NOMO-1 treated with dmso at 0.1 percent for 144 hours (cell line): Measurements from ENCODE around the gene PLOD3.
"Not testable (repeated sequence)": the region's sequence is repeated elsewhere in the genome, so short reads cannot be mapped to it uniquely, and the experiment has no call there.

Experiments used
- DNase-seq: peaks from one replicate; lab custom pipeline; 2025; ENCODE audit not compliant: unreplicated experiment; lab: John Stamatoyannopoulos, UW

Gene PLOD3

DNA sequence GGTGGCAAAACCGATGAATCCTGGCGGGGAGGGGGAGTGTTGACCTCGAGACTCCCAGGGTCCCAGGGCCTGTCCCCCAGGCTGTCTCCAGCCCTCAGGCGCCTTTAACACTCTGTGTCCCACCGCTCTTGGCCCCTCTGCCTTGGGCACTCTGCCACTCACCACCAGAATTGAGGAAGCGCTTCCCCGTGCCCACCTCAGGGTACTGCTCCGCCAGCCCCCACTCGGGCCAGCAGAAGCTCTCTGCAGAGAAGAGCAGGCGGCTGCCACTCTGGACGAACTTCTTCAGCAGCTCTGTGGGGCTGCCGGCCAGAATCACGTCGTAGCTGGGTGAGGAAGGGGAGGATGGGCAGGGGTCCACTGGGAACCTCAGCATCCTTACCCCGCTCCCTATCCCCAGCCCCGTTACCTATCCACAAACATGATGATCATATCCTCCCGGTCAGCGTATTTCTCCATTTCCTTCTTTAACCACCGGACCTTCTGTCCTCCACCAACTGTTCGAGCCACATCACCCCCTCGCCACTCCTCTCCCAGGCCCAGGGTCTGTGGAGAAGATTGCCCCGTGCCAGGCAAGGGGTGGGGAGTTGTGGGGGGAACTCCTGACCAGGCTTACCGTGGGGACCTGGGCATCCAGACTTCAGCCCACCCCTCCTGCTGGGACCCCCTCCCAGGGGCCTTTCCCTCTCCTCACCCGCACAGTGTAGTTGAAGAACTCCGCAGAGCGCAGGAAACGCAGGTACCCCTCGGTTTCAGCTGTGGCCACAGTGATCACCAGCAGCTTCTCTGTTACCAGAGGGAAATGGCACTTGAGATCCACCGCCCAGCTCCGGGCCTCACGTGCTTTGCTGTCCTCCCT, 1.2 kb downstream of the PLOD3 start:
- DNase-seq = peak; percentile 31

DNA sequence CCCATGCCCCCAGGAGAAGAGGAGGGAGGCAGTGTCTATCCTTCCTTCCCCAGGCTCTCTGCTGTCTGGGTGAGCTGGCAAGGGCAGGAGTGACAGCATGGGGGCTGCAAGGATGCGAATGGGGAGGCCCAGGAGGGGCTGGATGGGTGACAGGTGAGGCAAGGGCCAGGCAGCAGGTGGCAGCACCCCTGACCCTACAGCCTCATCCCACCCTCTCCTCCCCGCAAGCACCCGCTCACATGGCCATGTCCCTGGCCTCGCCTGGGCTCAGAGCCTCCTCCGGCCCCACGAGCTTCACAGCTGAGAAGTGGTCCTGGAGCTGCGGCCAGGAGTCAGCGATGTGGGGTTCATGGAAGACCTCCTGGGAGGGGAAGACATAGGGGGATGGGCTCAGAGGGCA, 5.4 kb downstream of the PLOD3 start:
- DNase-seq = no peak

DNA sequence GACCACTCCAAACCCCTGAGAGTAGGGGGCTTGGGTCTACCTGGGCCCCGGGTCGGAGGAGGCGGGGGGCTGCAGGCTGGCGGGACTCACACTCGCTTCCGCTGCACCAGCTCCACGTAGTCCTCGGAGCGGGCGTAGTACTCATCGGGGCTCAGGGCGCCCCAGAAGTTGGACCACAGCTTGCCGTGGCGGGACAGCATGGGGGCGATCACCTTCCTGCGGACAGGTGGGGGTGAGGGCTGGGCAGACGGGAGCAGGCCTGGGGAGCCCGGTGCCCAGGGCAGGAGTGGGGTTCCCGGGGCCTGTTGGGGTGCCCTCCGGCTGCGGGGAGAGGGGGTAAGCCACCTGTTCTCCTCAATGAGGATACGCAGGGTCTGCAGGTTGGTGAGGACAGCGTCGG, 5.9 kb downstream of the PLOD3 start:
- DNase-seq = no peak

DNA sequence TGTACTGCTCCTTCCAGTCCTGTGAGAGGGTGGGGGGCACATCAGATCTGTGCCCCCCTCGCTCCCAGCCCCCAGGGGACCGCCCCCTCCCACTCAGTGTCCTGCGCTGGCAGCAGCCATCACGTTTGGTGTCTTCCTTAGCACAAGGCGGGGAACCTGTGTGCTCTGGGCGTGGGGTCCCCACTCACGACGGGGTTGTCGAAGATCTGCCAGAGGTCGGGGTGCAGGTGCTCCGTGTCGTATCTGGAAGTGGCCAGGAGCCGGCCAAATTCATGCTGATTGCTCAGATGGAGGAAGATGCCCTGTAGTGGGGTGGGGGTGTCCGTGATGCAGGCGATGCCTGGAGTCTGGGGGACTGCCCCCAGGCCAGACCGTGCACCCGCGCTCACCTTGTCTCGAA, 7.2 kb downstream of the PLOD3 start:
- no peak for DNase-seq

DNA sequence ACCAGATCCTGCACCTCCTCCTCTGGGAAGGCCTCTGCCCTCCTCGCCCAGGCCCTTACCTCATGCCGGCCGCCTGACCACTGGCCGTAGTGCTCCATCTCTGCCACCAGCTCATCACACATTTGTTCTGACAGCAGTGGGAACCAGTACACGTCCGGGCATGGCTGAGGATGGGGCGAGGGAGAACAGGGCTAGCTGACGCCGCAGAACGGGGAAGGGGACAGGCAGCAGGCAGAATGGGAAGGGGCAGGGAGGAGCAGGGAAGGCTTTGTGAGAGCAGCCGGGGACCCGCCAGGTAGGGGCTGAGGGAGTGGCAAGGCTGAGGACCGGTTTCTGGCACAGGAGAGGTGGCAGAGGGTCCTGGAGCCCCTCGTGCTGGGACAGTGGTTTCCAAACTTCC, 8.6 kb downstream of the PLOD3 start:
- DNase-seq = no peak

DNA sequence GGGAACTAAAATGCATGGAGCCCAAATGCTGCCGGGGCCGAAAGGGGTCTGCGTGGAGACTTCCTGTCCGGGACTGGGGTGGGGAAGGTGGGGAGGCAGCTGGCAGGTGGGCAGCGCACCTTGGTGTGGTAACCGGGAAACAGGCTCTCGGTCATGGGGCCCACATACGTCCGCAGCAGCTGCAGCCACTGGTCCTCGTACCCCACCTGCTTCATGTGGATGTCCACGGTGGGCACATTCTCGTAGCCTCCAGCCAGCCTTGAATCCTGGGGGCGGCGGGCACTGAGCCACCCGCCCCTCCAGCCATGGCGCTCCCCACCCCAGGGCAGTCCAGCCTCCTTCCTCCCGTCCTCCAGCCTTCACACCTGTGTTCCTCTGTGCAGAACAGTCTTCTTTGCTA, 9.9 kb downstream of the PLOD3 start:
- DNase-seq = no peak

DNA sequence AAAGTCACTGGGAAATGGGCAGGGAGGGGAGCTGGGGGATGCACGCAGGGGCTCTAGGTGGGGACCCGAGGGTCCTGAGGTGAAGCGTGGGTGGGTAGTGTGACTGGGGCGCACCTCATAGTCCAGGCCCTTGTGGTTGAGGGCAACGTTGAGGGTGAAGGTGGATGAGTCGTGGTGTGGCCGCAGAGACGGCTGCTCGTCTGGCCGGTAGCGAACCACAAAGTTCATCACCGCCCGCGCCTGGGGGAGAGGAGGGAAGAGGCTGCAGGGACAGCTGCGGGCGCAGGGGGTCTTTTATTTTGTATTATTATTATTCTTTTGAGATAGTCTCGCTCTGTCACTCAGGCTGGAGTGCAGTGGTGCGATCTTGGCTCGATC, 10.7 kb downstream of the PLOD3 start:
- no peak for DNase-seq

DNA sequence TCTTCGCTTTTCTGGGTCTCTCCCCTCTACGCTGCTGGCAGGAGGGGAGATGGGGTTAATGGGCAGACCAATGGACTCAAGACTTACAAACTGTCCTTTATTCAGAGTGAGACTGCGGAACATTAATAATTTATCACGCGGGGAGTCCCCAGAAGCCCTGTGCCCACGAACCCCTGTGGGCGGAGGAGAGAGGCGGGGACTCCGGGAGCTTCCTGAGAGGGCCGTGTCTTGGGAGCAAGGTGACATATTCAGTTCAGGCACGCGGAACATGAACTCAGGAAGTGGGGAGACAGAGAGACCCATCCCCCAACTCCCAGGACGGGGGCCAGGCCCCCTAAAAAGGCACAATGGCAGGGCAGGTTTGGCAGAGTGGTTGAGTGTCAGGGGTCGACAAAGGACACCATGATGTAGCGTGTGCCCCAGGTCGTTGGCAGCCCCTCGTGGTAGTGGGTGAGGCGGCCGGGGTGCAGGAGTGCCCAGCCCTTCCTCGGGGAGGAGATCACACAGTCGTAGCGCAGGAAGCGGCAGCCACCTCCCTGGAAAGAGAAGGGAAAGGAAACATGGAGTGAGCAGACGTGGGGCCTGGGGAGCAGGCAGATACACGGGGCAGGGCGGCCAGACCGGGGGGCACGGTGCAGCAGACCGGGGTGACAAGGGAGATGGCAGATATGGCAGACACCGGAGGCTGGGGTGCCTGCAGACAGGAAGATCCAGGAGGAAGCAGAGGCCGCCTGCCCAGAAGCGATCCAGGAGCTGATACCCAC, 11.3 kb downstream of the PLOD3 start:
- DNase-seq = no peak

DNA sequence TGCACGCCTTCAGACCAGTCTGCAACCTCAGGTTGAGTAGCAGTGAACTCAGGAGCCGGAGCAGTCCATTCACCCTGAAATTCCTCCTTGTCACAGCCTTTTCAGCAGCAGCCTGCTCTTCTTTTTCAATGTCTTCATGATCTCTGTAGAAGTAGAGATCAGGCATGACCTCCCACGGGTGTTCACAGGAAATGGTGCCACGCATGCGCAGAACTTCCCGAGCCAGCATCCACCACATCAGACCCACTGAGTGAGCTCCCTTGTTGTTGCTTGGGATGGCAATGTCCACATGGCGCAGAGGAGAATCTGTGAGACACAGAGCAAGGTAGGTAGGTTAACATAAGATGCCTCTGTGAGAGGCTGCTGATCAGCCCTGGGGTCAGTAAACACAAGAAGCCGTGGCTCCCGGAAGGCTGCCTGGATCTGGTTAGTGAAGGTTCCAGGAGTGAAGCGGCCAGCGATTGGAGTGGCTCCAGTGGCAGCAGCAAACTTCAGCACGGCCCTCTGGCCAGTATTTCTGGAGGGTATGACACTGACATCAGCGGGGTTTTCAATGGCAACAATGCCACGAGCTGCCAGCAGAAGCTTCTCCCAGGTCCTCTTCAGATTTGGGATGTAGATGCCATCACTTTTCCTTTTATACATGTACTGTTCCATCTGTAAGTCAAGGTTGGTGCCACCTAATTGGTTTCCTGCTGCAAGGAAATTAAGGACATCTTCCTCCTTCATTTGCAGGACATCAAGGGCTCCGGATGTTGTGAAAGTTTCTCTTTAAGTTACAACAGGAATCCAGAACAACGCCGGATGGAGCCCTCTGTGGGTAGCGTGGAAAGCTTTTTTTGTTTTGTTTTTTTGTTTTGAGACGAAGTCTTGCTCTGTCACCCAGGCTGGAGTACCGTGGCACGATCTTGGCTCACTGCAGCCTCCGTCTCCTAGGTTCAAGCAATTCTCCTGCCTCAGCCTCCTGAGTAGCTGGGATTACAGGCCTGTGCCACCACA, 13.3 kb downstream of the PLOD3 start:
- peak; percentile 59 for DNase-seq

DNA sequence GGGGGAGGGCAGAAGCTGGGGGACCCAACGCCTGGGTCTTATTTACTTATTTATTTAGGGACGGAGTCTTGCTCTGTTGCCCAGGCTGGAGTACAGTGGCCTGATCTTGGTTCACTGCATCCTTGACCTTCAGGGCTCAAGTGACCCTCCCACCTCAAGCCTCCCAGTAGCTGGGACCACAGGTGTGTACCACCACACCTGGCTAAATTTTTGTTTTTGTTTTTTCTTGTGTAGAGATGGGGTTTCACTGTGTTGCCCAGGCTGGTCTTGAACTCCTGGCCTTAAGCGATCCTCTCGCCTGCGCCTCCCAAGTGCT, 14.8 kb downstream of the PLOD3 start:
- DNase-seq = no peak

DNA sequence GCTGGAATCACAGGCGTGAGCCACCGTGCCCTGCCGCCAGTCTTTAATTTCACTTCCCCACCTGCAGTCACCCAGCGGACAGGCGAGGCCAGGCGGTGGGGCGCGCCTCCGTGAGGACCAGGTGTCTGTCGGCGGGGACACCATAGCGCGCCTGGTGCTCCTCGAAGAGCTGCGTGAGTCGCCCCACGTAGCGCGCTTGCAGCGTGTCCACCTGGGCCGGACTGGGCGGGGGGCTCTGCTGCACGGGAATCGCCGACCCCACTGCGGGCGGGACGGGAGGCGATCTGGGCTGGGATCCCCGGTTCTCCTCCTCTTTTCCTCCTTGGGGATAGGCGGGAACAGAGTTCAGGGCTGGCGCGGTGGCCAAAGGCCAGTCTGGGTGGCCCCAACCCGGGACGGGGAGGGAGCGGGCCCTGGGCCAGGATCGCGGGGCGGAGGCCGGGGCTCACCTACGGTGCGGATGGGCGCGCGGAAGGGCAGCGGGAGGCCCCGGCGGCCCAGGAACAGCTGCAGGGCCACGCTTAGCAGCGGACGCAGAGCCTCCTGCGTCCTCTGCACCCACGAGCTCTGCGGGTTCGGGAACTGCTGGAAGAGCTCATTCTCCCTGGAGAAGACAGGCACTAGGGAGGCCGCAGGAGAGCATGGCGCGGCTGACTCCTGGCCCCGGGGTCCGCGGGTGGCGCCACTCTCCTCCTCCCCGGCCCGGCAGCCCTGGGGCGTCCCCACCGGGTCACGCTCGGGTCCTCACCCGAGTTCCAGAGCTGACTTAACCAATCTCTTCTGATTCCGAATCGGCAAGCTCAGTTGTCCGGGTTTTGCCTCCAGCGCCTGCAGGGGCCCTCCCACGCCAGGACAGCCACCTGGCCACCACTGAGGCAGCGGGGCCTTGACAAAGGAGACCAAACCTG, 15.4 kb downstream of the PLOD3 start:
- DNase-seq = no peak

DNA sequence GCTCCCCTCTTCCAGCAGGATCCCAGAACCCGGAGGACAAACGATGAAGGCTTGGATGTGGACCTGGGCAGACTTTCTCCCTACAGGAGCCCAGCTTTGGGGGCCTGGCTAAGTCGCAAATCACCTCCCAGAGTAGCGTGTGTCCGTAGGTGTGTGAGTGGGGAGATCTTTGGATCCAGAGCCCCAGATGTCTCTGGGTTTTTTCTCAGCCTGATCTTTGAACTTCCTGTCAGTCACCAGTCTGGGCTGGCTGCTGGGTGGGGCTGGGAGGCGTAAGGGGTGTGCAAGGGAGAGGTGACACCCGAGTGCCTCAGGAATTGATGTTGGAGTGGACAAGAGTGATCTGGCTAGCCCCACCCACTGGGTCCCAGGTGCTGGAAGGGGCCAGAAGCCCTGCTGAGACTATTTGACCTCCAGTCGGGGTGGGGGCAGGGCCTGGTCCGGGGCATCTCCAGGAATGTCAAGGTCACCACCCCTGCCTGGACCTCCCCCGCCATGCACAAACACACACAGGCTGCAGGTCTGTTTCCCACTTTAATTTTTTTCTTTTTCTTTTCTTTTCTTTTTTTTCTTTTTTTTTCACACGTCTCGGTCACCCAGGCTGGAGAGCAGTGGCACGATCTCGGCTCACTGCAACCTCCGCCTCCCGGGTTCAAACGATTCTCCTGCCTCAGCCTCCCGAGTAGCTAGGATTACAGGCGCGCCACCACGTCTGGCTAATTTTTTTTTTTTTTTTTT, 16.4 kb downstream of the PLOD3 start, which contains the start of gene MOGAT3:
TSS of gene MOGAT3 (minus strand) at position 175 of the 738 bp plus-strand sequence. CDS start 182 bp downstream, outside the sequence.
- no peak for DNase-seq

DNA sequence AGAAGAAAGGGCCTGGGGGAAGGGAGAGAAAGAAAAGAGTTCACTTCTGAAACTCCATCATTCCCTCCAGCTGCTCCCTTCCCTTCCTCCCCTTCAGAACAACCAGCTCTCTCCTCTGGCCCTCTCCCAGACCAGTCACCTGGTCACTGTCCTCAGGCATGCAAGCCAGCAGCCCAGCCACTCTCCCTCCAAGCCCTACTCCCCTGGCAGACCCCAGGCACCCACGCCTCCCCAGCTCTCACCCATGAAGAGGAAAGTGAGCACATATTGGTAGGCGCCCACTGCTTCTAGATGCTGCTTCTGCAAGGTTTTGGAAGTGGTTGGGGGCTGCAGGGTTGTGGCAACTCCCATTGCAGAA, 16.9 kb downstream of the PLOD3 start:
- DNase-seq = no peak

DNA sequence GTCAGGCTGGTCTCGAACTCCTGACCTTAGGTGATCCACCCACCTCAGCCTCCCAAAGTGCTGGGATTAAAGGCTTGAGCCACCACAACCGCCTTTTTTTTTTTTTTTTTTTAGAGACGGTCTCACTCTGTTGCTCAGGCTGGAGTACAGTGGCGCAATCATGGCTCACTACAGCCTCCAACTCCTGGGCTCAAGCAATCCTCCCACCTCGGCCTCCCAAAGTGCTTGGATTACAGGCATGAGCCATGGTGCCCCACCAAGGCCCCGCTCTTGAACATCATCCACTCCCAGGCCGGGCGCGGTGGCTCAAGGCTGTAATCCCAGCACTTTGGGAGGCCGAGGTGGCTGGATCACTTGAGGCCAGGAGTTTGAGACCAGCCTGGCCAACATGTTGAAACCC, 17.9 kb downstream of the PLOD3 start:
- DNase-seq = not testable (repeated sequence)

DNA sequence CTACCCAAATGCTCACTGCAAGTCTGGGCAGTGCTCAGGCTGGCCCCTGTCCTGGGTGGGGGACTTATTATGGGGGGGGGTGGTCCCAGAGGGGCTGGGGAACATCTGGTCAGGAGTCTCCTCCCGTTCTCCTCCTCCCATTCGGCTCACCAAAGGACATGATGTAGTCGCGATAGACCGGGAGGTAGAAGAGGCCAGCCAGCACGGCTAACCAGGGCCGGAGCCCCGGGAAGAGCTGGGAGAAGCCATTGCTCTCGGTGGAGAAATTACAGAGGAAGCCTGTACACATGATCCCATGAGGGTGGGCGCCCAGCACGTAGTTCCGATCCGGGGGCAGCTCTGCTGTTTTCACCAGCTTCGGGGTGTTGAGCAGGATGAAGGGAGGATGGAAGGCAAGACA, 18.9 kb downstream of the PLOD3 start:
- DNase-seq = no peak

DNA sequence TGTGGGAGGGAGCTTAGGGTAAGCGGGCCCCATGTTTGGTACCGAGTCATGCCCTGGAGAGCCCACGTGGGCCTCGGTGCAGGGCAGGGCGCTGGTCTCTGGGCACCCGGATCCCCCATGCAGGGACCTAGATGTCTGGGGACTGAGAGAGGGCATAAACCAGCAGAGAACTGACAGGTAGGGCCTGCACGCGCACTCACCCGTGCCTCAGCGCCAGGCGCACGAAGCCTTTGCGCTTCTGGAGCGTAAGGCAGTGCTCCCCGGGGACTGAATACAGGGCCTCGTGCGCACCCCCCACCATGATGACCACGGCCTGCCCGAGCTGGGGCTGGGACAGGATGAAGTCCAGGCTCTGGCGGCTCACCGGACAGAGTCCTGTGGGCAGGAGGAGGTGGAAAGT, 19.4 kb downstream of the PLOD3 start:
- no peak for DNase-seq

DNA sequence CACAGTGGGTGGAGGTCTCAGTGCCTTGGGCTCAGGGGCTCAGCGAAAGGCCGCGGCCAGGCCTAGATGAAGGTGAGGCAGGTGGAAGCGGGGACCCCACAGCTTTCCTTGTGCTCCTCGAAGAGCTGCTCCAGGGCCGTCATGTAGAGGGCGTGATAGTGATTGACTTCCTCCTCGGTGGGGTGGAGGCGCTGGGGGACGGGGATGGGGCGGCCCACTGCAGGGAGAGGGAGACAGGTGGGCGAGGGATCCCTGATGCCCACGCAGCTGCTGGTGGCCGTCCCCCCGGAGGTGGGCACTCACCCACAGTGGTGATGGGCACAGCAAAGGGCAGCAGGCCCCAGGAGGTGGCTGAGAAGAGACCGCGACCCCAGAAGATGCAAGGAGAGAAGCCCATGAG, 21.5 kb downstream of the PLOD3 start:
- DNase-seq = no peak

DNA sequence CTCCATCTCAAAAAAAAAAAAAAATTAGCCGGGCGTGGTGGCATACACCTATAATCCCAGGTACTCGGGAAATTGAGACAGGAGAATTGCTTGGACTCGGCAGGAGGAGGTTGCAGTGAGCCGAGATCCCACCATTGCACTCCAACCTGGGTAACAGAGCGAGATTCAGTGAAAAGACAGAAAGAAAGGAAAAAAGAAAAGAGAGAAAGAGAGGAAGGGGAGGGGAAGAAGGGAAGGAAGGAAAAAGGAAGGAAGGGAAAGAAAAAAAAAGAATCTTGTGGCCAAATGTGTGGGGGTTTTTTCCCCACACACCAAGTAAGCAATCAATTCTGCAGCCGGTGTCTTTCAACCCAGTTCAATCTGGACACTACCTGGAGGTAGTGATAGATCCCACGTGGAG, 28.3 kb downstream of the PLOD3 start:
- no peak for DNase-seq

DNA sequence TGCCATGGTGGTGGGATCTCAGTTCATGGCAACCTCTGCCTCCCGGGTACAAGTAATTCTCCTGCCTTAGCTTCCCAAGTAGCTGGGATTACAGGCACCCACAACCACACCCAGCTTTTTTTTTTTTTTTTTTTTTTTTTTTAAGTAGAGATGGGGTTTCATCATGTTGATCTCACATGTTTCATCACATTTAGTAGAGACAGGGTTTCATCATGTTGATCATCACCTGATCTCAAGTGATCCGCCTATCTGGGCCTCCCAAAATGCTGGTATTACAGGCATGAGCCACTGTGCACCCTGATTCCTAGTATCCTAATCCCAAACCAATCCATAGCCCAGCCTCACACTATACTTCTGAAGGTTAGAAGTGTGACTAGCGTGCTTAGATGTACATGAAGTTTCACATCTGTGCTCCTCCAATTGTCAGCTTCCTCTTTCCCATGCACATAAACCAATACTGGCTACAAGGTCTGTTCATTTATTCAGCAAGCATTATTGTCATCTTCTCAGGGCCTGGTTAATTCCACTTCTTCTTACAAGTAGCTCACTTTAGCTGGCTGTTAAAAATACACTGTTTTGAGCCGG, 30.4 kb downstream of the PLOD3 start:
- peak; percentile 89 for DNase-seq
